Activated CD4-positive, CD25-positive, alpha-beta regulatory T cell treated with anti-CD3 and anti-CD28 coated beads, Interleukin-2, amount 50 U/mL, for 72 hours (primary cell): ENCODE measurements around the gene LRRC51.
A peak's percentile ranks its signal among the peaks of the same experiment; 100 is the strongest.

Experiments used
- DNase-seq: peaks from one replicate; pipeline ENCODE4 v3.0.0; 2021

Gene LRRC51, protein sequence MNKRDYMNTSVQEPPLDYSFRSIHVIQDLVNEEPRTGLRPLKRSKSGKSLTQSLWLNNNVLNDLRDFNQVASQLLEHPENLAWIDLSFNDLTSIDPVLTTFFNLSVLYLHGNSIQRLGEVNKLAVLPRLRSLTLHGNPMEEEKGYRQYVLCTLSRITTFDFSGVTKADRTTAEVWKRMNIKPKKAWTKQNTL

GRCh38 chr11:72080326-72081183 is at the start of gene LRRC51, which contains the start of gene NUMA1:
LRRC51 (plus strand) TSS chr11:72080850; CDS start chr11:72089084, 8,234 bp downstream.
NUMA1 (minus strand) TSS chr11:72080542; CDS start chr11:72035943, 44,599 bp downstream.
- peak; percentile 98 for DNase-seq

DNA sequence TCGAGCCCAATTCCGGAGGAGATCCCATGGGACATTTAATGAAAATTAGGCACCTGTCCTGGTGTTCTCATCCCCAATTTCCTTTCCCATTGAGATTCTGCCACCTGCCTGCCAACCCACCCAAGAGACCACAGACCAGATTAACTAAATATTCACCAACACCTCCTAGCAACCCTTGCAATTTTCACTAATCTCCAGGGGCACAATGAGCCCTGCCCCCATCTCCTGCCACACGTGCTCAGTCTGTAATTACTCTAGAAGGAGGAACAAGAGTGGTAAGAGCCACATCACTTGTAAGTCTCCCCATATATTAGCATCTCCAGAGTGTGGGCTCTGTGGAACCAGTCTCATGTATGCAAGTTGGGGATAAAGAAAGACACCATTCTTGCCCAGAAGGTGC is 44.0 kb upstream of the LRRC51 start:
- DNase-seq, result no peak

GRCh38 chr11:72037554-72038311 is 42.9 kb upstream of the LRRC51 start:
- DNase-seq, result no peak

DNA sequence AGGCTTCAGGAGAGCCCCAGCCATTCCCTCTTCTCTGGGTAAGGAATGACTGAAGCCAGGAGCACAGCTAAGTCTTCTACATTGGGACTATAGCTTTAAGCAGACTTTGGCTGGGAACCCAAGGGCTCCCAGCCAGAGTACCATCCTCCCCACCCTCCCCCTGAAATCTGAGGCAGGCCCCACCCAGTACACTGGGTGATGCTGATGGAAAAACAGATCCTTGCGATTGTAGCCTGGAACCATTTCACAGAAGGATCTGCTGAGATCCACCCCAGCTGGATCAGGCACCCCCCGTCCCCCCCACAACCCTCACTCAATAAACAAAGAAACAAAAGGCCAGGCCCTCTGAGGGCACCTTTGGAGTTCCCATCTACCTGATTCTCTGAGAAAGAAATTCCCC is 42.2 kb upstream of the LRRC51 start:
- DNase-seq, result no peak

GRCh38 chr11:72039031-72039855 is 41.4 kb upstream of the LRRC51 start:
- DNase-seq, result no peak

DNA sequence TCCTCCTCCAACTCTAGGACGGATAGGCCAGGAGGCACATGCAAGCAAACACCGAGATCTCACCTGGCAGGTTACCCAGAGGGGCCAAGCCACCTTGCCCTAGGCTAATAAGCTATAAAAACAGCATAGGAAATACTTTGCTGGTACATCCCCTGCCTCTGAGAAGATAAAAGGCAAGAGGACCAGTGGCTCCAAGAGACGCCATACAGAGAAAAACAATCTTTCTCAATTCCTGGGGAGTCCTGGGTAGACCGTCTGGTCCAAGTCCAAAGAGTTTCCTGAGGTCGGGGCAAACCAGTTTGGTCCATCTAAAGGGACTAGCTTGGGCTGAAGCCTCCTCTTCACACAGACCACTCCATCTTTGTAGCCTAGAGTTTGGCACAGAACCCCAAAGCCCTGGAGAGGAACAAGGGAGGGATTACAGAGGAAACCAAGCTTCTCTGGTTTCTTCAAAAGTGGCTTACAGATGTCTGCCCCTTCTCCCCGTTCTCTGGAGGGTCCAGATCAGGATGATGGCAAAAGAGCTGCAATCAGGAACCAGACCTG is 40.7 kb upstream of the LRRC51 start:
- DNase-seq, result no peak

GRCh38 chr11:72040491-72041363 is 39.9 kb upstream of the LRRC51 start:
- peak; percentile 53 for DNase-seq

GRCh38 chr11:72041364-72042063 is 39.1 kb upstream of the LRRC51 start:
- DNase-seq, result peak; percentile 44

DNA sequence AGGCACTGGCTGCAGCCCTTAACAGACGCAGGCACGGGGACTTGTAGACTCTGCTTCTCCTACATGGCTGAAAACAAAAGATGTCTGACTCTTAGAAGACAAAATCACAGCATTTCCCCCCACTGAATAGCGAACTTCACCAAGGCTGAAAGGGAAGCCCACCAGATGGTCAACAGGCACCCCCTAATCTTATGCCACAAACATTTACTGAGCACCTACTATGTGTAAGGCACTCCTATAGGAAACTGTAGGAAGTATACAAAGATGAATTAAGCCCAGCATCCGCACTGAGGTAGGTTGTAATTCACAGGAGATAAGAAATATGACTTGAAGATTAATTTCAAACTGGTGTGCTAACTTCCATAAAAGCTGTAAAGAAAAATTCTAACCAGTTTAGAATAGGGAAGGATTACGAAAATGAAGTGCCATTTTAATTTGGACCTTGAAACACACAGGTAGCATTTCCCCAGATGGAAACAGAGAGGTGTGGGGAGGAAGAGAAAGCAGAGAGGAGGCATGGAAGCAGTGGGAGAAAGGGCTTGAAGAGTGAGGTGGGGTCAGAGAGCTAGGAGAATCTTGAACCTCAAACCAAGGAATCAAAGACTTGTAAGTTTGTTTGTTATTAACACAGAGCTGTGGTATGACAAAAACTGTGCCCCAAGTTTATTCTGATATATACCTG is 38.4 kb upstream of the LRRC51 start:
- no peak for DNase-seq

- DNase-seq, result no peak
These were observed 34.8 kb upstream of the LRRC51 start for GRCh38 chr11:72045849-72046248.

DNA sequence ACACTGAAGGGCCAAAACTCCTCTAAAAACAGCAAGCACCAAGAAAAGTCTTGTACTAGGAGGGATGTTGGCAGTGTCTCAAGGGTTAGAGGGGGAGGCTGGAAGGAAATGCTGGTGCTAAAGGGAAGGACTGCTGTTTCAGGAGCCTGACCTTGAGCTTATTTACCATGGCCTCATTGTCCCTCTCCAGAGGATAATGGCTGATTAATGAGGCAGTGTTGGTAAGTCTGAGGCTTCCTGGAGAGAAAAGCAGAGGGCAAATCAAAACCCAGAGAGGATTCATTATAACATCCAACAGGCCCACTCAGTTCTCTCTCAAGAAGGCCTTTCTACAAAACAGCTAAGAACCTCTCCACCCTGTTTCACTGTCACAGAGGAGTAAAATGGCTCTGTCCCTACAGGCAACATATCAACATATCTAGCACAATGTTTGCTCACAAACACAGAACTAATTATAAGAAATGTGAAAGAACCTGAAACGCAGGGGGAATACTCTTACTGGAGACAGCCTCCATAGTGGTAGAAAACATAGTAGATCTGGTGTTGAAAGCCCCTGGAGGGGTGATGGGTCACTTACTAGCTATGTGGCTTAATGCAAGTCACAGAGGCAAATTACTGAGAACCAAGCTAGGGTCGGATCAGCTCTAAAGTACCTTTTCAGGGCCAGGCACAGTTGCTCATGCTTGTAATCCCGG is 31.7 kb upstream of the LRRC51 start:
- no peak for DNase-seq

- no peak for DNase-seq
These were observed 22.1 kb upstream of the LRRC51 start for GRCh38 chr11:72058416-72059034.

GRCh38 chr11:72061739-72062396 is 18.8 kb upstream of the LRRC51 start:
- no peak for DNase-seq

- DNase-seq, result no peak
These were observed 13.8 kb upstream of the LRRC51 start for GRCh38 chr11:72066855-72067254.

DNA sequence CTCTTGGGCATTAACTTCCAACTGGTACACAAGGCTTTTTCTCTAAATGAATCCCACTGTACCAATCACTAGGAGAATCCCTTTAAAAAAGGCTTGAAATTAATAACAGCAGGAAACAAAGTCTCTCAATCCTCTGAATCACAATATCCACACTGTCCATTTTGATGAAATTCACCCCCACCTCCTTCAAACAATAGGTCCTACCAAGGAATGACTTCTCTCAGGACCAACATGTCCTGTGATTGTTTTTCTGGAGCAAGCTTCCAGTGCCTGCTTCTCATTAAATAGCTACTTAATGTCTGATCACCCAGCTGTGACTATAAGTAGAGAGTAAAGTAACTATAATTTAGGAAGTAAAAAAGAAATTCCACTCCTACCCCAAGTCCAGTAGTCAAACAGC is 13.4 kb upstream of the LRRC51 start:
- no peak for DNase-seq

DNA sequence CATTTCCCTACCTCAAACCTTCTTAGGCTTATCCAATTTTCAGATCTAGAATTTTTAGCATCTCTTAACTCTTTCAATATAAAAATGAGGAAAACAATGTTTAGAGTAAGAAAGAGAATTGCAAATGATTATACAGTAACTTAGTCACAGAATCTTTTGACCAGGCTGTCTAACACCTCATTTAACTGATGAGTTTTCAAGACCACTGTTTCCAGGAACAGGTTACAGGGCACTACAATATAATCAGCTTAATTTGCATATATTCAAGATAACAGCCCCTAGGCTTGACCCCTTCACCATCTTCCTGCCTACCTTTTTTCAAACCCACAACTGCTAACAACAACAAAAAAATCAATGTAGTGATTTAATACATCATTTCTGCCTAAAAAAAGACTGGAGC is 13.0 kb upstream of the LRRC51 start:
- no peak for DNase-seq

- DNase-seq, result no peak
These were observed 11.4 kb upstream of the LRRC51 start for GRCh38 chr11:72069200-72069599.

- no peak for DNase-seq
These were observed 10.8 kb upstream of the LRRC51 start for GRCh38 chr11:72069787-72070251.
